Muscle layer of duodenum (tissue), 2 donors: ENCODE measurements around the gene TNNI2.
"Not testable (repeated sequence)": the region's sequence is repeated elsewhere in the genome, so short reads cannot be mapped to it uniquely, and the experiment has no call there.

Experiments used
- H3K27ac ChIP-seq: one replicate; pipeline ENCODE4 v1.7.0; 2013; ENCODE audit warnings: mild to moderate bottlenecking, low read length
- H3K27me3 ChIP-seq: one replicate; pipeline ENCODE4 v1.7.0; 2013; ENCODE audit warnings: low read depth, mild to moderate bottlenecking, control low read depth, low read length
- H3K36me3 ChIP-seq, 2 donors: one replicate each; pipeline ENCODE4 v1.7.0; 2013; ENCODE audit warnings: low read length in 2 of 2, control low read depth in 1 of 2, mild to moderate bottlenecking in 1 of 2; ENCODE audit not compliant: insufficient read depth in 2 of 2, control insufficient read depth in 1 of 2
- H3K4me1 ChIP-seq, 2 donors: one replicate each; pipeline ENCODE4 v1.7.0; 2013; ENCODE audit warnings: low read length in 2 of 2, mild to moderate bottlenecking in 2 of 2, control low read depth in 1 of 2, moderate library complexity in 1 of 2; ENCODE audit not compliant: insufficient read depth in 2 of 2, control insufficient read depth in 1 of 2
- H3K4me3 ChIP-seq, 2 donors: one replicate each; pipeline ENCODE4 v1.7.0; 2013; ENCODE audit warnings: low read length in 2 of 2, low read depth in 1 of 2, mild to moderate bottlenecking in 1 of 2
- H3K9me3 ChIP-seq, 2 donors: one replicate each; pipeline ENCODE4 v1.7.0; 2013; ENCODE audit warnings: low read length in 2 of 2, control low read depth in 1 of 2, mild to moderate bottlenecking in 1 of 2; ENCODE audit not compliant: control insufficient read depth in 1 of 2
- donor health status: healthy.

TNNI2 gene

GRCh38 chr11:1812274-1812673 is 26.5 kb upstream of the TNNI2 start:
- no peaks in the 10 kb centered on the region for H3K4me1 ChIP-seq
- no peaks in the 10 kb centered on the region for H3K36me3 ChIP-seq
- H3K27ac ChIP-seq, result no peak overlapping the region
- H3K9me3 ChIP-seq, result peaks cover 0 to 3% of the 10 kb centered on the region in 2 donors
- H3K4me3 ChIP-seq, result no peak overlapping the region
- no peaks in the 10 kb centered on the region for H3K27me3 ChIP-seq

GRCh38 chr11:1812801-1813200 is 26.0 kb upstream of the TNNI2 start:
- Histone ChIP-seq H3K4me3 (no peak overlapping the region), H3K9me3 (peaks cover 0 to 3% of the 10 kb centered on the region in 2 donors)

GRCh38 chr11:1813356-1813755 is 25.4 kb upstream of the TNNI2 start:
- not testable (repeated sequence) for H3K36me3 ChIP-seq, H3K4me1 ChIP-seq, H3K27ac ChIP-seq, H3K4me3 ChIP-seq, H3K9me3 ChIP-seq, H3K27me3 ChIP-seq

More at GRCh38 chr11:1812801-1813200, 26.0 kb upstream of the TNNI2 start:
- H3K27ac ChIP-seq, result no peak overlapping the region
- H3K36me3 ChIP-seq, result no peaks in the 10 kb centered on the region
- H3K27me3 ChIP-seq, result no peaks in the 10 kb centered on the region
- H3K4me1 ChIP-seq, result no peaks in the 10 kb centered on the region

GRCh38 chr11:1814691-1815090 is 24.1 kb upstream of the TNNI2 start:
- no peaks in the 10 kb centered on the region for H3K27me3 ChIP-seq
- H3K4me1 ChIP-seq, result no peaks in the 10 kb centered on the region
- H3K9me3 ChIP-seq, result peaks cover 7 to 20% of the 10 kb centered on the region in 2 donors
- no peak overlapping the region for H3K4me3 ChIP-seq
- H3K36me3 ChIP-seq, result no peaks in the 10 kb centered on the region
- no peak overlapping the region for H3K27ac ChIP-seq

GRCh38 chr11:1815311-1815710 is 23.5 kb upstream of the TNNI2 start:
- peaks cover 7 to 20% of the 10 kb centered on the region in 2 donors for H3K9me3 ChIP-seq

GRCh38 chr11:1815751-1816150 is 23.0 kb upstream of the TNNI2 start:
- Histone ChIP-seq H3K36me3 (no peaks in the 10 kb centered on the region), H3K4me3 (no peak overlapping the region), H3K27ac (no peak overlapping the region), H3K4me1 (no peaks in the 10 kb centered on the region), H3K9me3 (peaks cover 7 to 20% of the 10 kb centered on the region in 2 donors), H3K27me3 (no peaks in the 10 kb centered on the region)

More at GRCh38 chr11:1815311-1815710, 23.5 kb upstream of the TNNI2 start:
- Histone ChIP-seq H3K27ac (no peak overlapping the region), H3K4me3 (no peak overlapping the region), H3K4me1 (no peaks in the 10 kb centered on the region), H3K36me3 (no peaks in the 10 kb centered on the region), H3K27me3 (no peaks in the 10 kb centered on the region)

GRCh38 chr11:1817000-1817399 is 21.8 kb upstream of the TNNI2 start:
- Histone ChIP-seq H3K4me3 (no peak overlapping the region), H3K9me3 (peaks cover 7 to 20% of the 10 kb centered on the region in 2 donors), H3K36me3 (no peaks in the 10 kb centered on the region), H3K27me3 (no peaks in the 10 kb centered on the region), H3K4me1 (no peaks in the 10 kb centered on the region), H3K27ac (no peak overlapping the region)

GRCh38 chr11:1817511-1817910 is 21.3 kb upstream of the TNNI2 start:
- Histone ChIP-seq H3K36me3 (no peaks in the 10 kb centered on the region), H3K9me3 (peaks cover 7 to 17% of the 10 kb centered on the region in 2 donors), H3K27me3 (no peaks in the 10 kb centered on the region), H3K4me3 (no peak overlapping the region), H3K27ac (no peak overlapping the region), H3K4me1 (no peaks in the 10 kb centered on the region)

- H3K36me3 ChIP-seq, result no peaks in the 10 kb centered on the region
- no peaks in the 10 kb centered on the region for H3K27me3 ChIP-seq
- no peak overlapping the region for H3K27ac ChIP-seq
- H3K4me1 ChIP-seq, result no peaks in the 10 kb centered on the region
- H3K9me3 ChIP-seq, result peaks cover 7 to 17% of the 10 kb centered on the region in 2 donors
- no peak overlapping the region for H3K4me3 ChIP-seq
Measured at GRCh38 chr11:1819074-1819473, 19.7 kb upstream of the TNNI2 start.

- H3K4me1 ChIP-seq, result no peaks in the 10 kb centered on the region
- H3K4me3 ChIP-seq, result no peak overlapping the region
- peaks cover 7 to 17% of the 10 kb centered on the region in 2 donors for H3K9me3 ChIP-seq
- no peaks in the 10 kb centered on the region for H3K27me3 ChIP-seq
- no peaks in the 10 kb centered on the region for H3K36me3 ChIP-seq
- no peak overlapping the region for H3K27ac ChIP-seq
Measured at GRCh38 chr11:1820463-1821325, 18.1 kb upstream of the TNNI2 start.

GRCh38 chr11:1821562-1821961 is 17.2 kb upstream of the TNNI2 start:
- no peak overlapping the region for H3K27ac ChIP-seq
- H3K9me3 ChIP-seq, result peaks cover 7 to 17% of the 10 kb centered on the region in 2 donors
- H3K4me3 ChIP-seq, result no peak overlapping the region
- H3K4me1 ChIP-seq, result peaks cover 0 to under 1% of the 10 kb centered on the region in 2 donors
- no peaks in the 10 kb centered on the region for H3K36me3 ChIP-seq
- H3K27me3 ChIP-seq, result no peaks in the 10 kb centered on the region
